Erythroblast (primary cell): Measurements from ENCODE around the gene CLEC2A.

ENCODE experiments used
- GATA1 ChIP-seq: IDR thresholded peaks from 2 replicates; pipeline ENCODE4 v1.6.1; 2011; ENCODE audit warnings: low read depth, mild to moderate bottlenecking, control low read depth, low read length, moderate library complexity
- POLR2A ChIP-seq: IDR thresholded peaks from 2 replicates; pipeline ENCODE4 v1.6.1; 2011; ENCODE audit warnings: mild to moderate bottlenecking, low read length

DNA sequence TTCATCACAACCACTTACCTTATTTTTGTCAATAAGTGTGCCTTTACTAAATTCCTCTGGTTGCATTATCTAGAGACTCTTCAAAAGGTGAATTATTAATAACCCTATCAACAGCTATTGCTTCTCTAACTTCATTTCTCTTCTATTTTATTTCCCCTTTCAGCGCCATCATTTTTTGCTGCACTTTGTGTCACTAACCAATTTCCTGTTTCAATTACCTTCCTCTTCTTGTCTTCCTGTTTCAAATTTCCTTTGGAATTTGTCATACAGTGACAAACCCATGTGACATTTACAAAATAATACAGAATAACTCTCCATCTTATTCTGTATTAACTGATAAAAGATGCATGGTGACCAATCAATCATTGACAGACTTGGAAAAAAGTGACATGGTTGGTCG is 12.2 kb upstream of the CLEC2A start:
- TF ChIP-seq POLR2A, result no peak
- no peak for TF ChIP-seq GATA1
